HFF-Myc (cell line): ENCODE data around the gene SH3RF2.

Experiments used
- DNase-seq: peaks from one replicate; pipeline ENCODE4 v3.0.0-alpha.2; 2011; ENCODE audit warnings: low read depth; ENCODE audit errors: extremely low read depth
- H3K4me3 ChIP-seq: replicated peaks from 2 replicates; pipeline ENCODE4 v1.5.1; 2011; ENCODE audit warnings: low read depth, mild to moderate bottlenecking, control low read depth, low read length
- TF ChIP-seq, protein P1 (sequence below): IDR thresholded peaks from 2 replicates; pipeline ENCODE4 v1.5.1; 2012; ENCODE audit warnings: mild to moderate bottlenecking, low read depth, low read length, control low read depth; ENCODE audit errors: missing control alignments

The SH3RF2 gene

GRCh38 chr5:145920542-145921210, 15.7 kb upstream of the SH3RF2 start:
- no peak for DNase-seq
- TF ChIP-seq, protein P1, sequence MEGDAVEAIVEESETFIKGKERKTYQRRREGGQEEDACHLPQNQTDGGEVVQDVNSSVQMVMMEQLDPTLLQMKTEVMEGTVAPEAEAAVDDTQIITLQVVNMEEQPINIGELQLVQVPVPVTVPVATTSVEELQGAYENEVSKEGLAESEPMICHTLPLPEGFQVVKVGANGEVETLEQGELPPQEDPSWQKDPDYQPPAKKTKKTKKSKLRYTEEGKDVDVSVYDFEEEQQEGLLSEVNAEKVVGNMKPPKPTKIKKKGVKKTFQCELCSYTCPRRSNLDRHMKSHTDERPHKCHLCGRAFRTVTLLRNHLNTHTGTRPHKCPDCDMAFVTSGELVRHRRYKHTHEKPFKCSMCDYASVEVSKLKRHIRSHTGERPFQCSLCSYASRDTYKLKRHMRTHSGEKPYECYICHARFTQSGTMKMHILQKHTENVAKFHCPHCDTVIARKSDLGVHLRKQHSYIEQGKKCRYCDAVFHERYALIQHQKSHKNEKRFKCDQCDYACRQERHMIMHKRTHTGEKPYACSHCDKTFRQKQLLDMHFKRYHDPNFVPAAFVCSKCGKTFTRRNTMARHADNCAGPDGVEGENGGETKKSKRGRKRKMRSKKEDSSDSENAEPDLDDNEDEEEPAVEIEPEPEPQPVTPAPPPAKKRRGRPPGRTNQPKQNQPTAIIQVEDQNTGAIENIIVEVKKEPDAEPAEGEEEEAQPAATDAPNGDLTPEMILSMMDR, result no peak
- H3K4me3 ChIP-seq, result no peak overlapping the region

DNA sequence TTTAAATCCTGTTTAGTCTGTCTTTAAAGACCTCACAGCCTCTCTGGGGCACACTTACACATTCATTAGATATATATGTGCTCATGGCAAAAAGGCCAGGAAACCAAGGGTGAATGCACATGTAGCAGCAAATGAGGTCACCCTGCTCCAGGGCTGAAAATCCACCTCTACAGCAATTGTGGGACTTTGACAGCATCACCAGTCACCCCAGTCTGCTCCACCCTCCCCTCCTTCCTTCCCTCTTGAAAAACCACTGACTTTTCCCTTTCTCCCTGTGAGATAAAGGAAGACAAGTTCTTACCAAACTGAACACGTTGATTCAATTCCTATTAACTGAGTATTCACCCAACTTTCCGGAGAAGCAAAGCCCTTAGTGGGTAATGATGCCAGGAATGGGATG, 15.2 kb upstream of the SH3RF2 start:
- TF ChIP-seq, protein P1, result no peak
- no peak for DNase-seq
- H3K4me3 ChIP-seq, result no peak overlapping the region

- H3K4me3 ChIP-seq, result no peak overlapping the region
- TF ChIP-seq, protein P1, result no peak
- DNase-seq, result no peak
Measured at GRCh38 chr5:145922059-145922458, 14.3 kb upstream of the SH3RF2 start.

GRCh38 chr5:145923405-145923804, 13.0 kb upstream of the SH3RF2 start:
- TF ChIP-seq, protein P1, result no peak
- H3K4me3 ChIP-seq, result no peak overlapping the region
- DNase-seq, result no peak

GRCh38 chr5:145924849-145925248, 11.5 kb upstream of the SH3RF2 start:
- TF ChIP-seq, protein P1, result no peak
- DNase-seq, result no peak
- H3K4me3 ChIP-seq, result no peak overlapping the region

DNA sequence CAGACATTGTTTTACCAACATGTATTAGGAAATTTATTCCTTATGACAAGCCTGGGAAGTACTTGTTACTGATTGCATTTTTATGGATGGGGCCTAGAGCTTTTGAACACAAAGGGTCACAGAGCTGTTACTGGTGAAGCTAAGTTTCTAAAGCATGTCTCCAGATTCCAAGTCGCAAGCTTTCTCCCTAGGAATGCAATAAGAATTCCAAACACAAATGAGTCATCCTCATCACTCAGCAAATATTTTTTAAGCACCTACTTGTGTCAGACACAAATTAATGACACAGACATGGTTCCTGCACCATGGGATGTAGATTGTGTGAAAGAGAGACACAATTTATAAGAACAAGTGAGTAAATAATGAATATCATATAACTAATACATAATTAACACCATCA, 11.0 kb upstream of the SH3RF2 start:
- DNase-seq, result peak; percentile 79
- H3K4me3 ChIP-seq, result no peak overlapping the region
- TF ChIP-seq, protein P1, result no peak

DNA sequence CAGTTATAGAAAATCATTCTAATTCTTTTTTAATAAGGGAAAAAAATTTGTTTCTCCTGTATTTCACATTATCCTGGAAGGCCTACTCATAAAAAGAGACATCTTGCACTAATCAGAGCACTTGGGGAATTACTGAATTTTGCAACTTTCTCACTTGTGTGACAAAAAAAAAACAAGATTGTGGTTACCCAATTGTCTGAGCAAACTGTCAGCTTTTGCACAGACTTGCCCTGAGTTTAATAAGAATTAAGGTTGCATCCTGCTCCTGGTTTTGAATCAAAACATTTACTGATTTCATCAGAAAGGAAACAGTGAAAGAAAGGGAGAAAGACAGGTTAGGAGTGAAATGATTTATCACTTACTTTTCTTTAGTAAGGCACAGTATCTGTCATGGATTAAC, 10.6 kb upstream of the SH3RF2 start:
- no peak for DNase-seq
- TF ChIP-seq, protein P1, result no peak
- H3K4me3 ChIP-seq, result no peak overlapping the region
